ENCODE results near the gene SPRED2. TPM values are rescaled to one million over a fixed set of nuclear protein-coding genes. Genes with fewer than 3 reads are reported as not detected.

Gene SPRED2
- total RNA-seq, 1 donor from 2014 or later: 54.5 TPM

DNA sequence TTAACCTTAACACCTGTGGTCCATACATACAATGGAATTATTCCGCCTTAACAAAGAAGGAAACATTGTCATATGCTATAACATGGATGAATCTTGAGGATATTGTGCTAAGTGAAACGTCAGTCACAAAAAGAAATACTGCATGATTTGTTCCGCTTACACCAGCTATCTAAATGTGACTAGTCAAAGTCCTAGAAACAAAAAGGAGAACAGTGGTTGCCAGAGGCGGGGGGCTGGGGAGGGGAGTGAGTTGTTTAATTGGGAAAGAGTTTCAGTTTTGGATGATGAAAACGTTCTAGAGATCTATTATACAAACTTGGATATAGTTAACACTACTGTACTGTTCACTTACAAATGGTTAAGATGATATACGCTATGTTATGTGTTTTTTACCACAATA lies 72.0 kb downstream of the SPRED2 start:
- Mint-ChIP-seq H3K36me3 (ENCODE audit: unreplicated experiment) (no peaks in the 10 kb centered on the region), H3K4me3 (ENCODE audit: unreplicated experiment) (no peak overlapping the region), H3K27me3 (ENCODE audit: unreplicated experiment) (peaks cover 4% of the 10 kb centered on the region), H3K4me1 (ENCODE audit: low read depth, unreplicated experiment) (peaks cover 58% of the 10 kb centered on the region), H3K27ac (ENCODE audit: unreplicated experiment) (no peak overlapping the region), H3K9me3 (ENCODE audit: unreplicated experiment) (peaks cover 4% of the 10 kb centered on the region)
- TF ChIP-seq, protein P1, sequence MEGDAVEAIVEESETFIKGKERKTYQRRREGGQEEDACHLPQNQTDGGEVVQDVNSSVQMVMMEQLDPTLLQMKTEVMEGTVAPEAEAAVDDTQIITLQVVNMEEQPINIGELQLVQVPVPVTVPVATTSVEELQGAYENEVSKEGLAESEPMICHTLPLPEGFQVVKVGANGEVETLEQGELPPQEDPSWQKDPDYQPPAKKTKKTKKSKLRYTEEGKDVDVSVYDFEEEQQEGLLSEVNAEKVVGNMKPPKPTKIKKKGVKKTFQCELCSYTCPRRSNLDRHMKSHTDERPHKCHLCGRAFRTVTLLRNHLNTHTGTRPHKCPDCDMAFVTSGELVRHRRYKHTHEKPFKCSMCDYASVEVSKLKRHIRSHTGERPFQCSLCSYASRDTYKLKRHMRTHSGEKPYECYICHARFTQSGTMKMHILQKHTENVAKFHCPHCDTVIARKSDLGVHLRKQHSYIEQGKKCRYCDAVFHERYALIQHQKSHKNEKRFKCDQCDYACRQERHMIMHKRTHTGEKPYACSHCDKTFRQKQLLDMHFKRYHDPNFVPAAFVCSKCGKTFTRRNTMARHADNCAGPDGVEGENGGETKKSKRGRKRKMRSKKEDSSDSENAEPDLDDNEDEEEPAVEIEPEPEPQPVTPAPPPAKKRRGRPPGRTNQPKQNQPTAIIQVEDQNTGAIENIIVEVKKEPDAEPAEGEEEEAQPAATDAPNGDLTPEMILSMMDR (IDR thresholded peaks at IDR 0.05; ENCODE audit: partially characterized antibody, unreplicated experiment): no peak
- no peak for DNase-seq

DNA sequence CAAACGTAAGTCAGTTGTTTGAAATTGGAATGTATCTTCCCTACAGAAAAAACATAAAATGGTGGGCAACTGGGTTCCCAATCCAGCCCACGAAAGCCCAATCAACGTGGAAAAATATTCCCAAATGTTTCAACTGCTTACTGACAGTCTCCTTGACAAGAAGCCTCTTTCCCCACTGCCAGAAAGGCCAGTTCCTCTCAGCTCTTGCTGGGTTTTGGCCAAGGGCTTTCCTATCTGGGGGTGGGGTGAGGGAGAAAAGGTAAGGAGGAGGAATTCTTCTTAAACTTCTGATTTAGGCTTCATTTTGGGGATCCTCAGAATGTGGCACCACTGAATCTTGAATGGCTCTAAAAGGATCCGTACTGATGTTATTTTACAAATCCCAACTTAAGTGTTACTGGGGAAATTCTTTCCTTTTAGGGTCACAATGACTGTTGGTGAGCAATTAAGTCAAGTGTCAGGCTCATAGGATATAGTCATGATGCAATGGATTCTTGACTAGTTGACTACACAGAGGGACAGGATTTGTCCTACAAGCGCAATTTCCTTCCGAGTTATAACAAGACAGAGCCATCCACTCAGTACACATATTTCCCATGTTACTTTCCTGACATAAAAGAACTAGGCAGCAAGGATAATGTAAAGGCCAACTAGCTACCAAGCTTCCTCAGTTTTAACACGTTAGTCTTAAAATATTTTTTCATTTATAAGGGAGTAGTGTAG lies 73.6 kb downstream of the SPRED2 start:
- DNase-seq: no peak
- peaks cover 55% of the 10 kb centered on the region for H3K4me1 Mint-ChIP-seq (ENCODE audit: low read depth, unreplicated experiment)
- peaks cover 4% of the 10 kb centered on the region for H3K9me3 Mint-ChIP-seq (ENCODE audit: unreplicated experiment)
- TF ChIP-seq, protein P1 (IDR thresholded peaks at IDR 0.05; ENCODE audit: partially characterized antibody, unreplicated experiment): no peak
- peaks cover 5% of the 10 kb centered on the region for H3K27me3 Mint-ChIP-seq (ENCODE audit: unreplicated experiment)
- no peaks in the 10 kb centered on the region for H3K36me3 Mint-ChIP-seq (ENCODE audit: unreplicated experiment)
- H3K27ac Mint-ChIP-seq (ENCODE audit: unreplicated experiment): no peak overlapping the region
- no peak overlapping the region for H3K4me3 Mint-ChIP-seq (ENCODE audit: unreplicated experiment)

DNA sequence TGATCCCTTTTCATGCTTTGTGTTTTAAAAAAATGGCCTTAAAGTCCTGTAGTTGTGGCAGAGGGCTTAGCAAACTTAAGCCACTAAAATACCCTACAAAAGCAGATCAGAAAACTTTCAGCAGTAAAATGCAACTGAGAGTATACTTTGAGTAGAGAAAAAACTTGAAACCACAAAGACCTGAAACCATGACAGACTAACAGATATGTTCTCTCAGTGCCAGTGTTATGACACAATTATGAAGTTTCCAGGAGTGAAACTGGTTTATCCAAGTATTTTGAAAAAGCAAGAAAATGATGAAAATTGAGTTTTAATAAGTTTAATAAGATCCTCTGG lies 74.5 kb downstream of the SPRED2 start:
- TF ChIP-seq, protein P1 (IDR thresholded peaks at IDR 0.05; ENCODE audit: partially characterized antibody, unreplicated experiment): no peak
- no peak for DNase-seq
- H3K27me3 Mint-ChIP-seq (ENCODE audit: unreplicated experiment): peaks cover 7% of the 10 kb centered on the region
- peaks cover 4% of the 10 kb centered on the region for H3K9me3 Mint-ChIP-seq (ENCODE audit: unreplicated experiment)
- no peak overlapping the region for H3K4me3 Mint-ChIP-seq (ENCODE audit: unreplicated experiment)
- no peak overlapping the region for H3K27ac Mint-ChIP-seq (ENCODE audit: unreplicated experiment)
- H3K4me1 Mint-ChIP-seq (ENCODE audit: low read depth, unreplicated experiment): peaks cover 53% of the 10 kb centered on the region
- H3K36me3 Mint-ChIP-seq (ENCODE audit: unreplicated experiment): no peaks in the 10 kb centered on the region

DNA sequence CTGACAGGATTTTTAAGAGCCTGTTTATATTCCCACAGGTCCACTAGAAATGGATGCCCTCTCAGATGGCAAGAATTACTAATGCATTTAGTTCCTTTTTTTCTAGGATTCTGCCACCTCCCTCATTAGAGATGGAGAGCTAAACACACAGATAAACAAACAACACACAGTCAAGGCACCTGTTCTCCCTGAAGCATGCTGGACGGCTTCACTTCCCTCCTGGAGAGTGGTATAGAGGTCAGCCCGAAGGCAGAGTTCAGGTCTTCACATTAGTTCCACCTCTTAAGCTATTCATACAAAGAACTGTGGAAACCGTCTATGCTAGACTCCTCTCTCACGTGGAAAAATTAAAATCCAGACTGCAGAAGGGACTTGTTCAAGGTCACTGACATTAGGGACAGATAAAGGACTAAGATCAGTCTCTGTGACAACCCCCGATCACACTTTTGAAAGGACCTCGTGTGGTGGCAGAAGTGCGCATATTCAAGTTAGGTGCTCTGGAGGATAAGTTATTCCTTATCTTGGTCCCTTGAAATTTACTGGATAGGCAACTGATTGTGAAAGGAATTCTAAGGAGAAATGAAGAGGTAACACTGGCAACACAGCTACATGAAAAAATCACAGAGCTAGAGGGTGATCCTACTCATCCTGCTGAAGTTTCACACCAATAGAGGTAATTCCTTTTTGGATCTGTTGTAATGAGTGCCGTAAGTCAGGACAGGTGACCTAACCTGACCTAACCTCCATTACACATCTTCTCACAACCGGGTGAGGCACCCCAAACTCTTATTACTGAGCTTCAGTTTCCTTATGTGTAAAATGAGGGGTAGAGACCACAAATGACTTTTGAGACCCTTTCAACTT lies 75.1 kb downstream of the SPRED2 start:
- H3K9me3 Mint-ChIP-seq (ENCODE audit: unreplicated experiment): peaks cover 4% of the 10 kb centered on the region
- H3K36me3 Mint-ChIP-seq (ENCODE audit: unreplicated experiment): no peaks in the 10 kb centered on the region
- DNase-seq: no peak
- peak overlapping the region; percentile 69 for H3K27ac Mint-ChIP-seq (ENCODE audit: unreplicated experiment)
- TF ChIP-seq, protein P1 (IDR thresholded peaks at IDR 0.05; ENCODE audit: partially characterized antibody, unreplicated experiment): no peak
- H3K4me3 Mint-ChIP-seq (ENCODE audit: unreplicated experiment): peak overlapping the region; percentile 6
- H3K4me1 Mint-ChIP-seq (ENCODE audit: low read depth, unreplicated experiment): peaks cover 56% of the 10 kb centered on the region
- peaks cover 7% of the 10 kb centered on the region for H3K27me3 Mint-ChIP-seq (ENCODE audit: unreplicated experiment)

Data from glutamatergic neuron (in vitro differentiated cells).